CD4-positive, alpha-beta T cell treated with Interleukin-2 at 100 ng/mL for 4 hours (primary cell): ENCODE data around the gene ANXA3.

Experiments
- DNase-seq: peaks from one replicate; pipeline ENCODE4 v3.0.0-alpha.2; 2020; ENCODE audit warnings: low spot score

The ANXA3 gene

DNA sequence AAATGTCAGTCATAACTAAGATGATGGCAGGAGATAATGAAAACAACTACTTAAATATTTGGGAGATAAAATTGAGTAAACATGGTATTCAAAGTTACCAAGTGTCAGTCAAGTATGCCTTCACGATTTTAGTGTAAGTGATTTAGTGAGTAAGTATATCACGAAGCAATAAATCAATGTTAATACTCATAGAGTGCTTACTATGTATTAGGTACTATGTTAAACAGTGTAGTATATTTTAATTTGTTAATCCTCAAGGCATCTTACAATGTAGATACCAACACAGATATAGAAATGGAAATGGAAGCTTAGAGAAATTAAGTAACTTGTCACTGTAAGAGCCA, 59.6 kb downstream of the ANXA3 start:
- no peak for DNase-seq

- peak; percentile 13 for DNase-seq
Measured at GRCh38 chr4:78612398-78613178, 61.0 kb downstream of the ANXA3 start.

DNA sequence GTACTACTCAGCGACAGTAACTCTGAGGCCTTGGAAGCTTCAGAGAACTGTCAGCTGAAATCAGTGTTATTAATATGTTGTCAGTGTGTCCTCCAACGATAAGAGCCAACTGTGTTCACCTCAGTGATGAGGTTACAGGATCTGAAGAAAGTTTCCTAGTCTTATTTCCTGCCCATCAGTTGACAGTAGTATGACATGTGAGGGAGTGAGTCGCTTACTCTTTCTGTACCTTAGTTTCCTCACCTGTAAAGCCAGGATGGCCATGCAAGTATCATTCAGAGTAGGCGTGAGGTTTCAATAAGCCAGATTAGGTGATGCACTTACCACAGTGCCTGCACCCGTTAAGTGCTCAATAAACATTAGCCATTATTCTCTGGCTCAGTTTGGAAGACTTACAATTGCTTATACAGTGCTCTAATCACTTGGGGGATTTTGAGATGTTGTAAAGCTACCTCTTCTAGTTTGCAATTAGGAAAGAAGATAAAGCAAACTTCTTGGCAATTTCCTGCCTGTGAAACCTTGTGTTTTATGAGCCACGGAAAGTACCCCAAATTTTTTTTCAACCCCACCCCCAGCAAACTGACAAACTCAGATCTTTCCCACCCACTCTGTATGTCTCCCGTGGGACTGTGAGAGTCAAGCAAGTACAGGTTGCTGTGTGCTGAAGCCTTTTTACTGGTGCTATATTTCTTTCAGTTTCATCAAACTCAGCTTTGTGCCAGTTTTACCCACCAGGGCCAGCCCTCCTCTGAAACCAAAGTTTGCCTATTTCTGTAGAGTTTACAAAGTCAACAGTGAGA, 62.2 kb downstream of the ANXA3 start:
- DNase-seq, result no peak

DNA sequence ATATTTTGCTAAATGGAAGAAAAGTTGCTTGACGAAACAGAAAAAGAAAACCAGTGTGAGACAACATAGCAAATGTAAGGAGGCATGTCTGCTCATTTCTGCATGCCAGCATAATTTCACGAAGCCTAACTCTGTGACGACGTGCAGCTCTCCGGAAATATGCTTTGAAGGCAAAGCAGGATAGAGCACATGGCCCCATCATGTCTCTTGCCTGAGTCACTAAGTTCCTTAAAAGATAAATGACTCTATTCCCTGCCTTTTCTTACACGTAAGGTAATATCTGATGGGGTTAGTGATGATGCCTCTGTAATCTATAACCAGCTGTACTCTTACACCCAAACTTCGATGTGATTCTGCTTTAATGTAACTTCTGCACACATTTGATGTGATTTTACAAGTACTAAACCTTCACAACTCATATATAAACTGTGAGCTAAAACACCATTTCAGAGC, 64.5 kb downstream of the ANXA3 start:
- DNase-seq, result no peak

GRCh38 chr4:78618436-78618835, 66.9 kb downstream of the ANXA3 start:
- DNase-seq, result no peak

- no peak for DNase-seq
Measured at GRCh38 chr4:78621395-78621794, 69.8 kb downstream of the ANXA3 start.

GRCh38 chr4:78622253-78622979, 70.8 kb downstream of the ANXA3 start:
- no peak for DNase-seq

DNA sequence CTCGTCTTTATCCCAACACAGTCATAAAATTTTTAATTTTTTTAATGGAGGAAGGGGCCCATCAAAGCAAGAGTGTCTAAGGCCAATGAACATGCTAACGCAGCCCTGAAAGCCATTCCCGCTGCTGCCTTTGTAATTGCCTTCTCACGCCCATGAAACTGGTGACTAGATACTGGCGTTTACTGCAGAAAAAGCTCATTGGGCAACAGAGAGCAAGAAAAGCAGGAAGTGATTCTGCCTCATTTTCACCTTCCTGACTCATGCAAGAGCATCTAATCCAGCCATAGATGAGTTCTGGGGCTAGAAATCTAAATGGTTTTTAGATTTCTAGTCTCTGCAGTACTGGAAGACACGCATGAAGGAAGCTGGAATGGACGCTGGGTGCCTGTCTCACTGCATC, 72.5 kb downstream of the ANXA3 start:
- no peak for DNase-seq

DNA sequence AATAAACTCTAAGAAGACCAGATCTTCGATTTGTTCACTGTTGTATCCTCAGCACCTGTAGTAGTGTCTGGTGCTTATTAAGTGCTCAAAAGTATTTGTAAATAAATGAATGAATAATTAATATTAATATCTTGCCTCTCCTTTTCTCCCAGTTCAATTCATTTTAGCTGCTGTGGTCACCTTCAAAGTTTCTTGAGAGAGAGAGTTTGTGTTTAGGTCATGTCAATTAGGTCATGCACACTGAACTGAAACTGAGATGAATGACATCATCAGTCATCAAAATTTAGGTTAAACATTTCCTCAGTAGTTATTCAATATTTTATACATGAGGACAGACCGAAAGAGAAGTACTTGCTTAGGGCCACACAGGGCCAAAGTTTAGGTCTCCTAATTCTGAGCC, 73.5 kb downstream of the ANXA3 start:
- DNase-seq, result no peak

GRCh38 chr4:78627046-78627965, 75.7 kb downstream of the ANXA3 start:
- DNase-seq, result no peak

DNA sequence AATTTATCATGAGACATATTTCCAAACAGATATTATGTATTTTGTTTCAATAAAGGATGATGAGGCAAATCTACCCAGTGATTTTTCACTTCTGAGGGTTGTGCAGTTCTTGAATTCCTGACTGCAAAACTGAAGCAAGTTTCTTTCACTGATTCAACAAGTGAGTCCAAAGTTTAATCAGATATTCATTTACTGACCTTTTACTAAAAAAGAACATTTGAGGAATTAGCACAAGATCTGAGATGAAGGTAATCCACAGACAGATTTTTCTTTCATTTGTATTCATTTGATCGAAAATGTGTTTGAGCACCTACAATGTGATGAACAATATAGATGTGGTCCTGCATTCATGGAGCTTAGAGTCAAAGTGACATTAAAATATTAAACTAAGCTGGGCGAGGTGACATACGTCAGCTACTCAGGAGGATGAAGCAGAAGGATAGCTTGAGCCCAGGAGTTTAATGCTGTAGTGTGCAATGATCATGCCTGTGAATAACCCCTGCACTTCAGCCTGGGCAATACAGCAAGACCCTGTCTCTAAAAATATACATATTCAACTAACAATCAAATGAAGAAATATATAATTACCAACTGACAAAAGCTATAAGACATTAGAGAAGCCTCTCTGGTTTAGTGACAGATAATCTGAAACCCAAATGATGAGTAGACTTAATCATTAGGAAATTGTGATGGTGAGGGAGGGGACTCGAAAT, 76.6 kb downstream of the ANXA3 start:
- no peak for DNase-seq

- DNase-seq, result no peak
Measured at GRCh38 chr4:78629991-78630541, 78.5 kb downstream of the ANXA3 start.

- DNase-seq, result no peak
Measured at GRCh38 chr4:78630615-78631014, 79.0 kb downstream of the ANXA3 start.

GRCh38 chr4:78634011-78634664, 82.6 kb downstream of the ANXA3 start:
- no peak for DNase-seq

- no peak for DNase-seq
Measured at GRCh38 chr4:78638337-78639172, 87.0 kb downstream of the ANXA3 start.

GRCh38 chr4:78640714-78641113, 89.1 kb downstream of the ANXA3 start:
- no peak for DNase-seq

- DNase-seq, result no peak
Measured at GRCh38 chr4:78642934-78643333, 91.4 kb downstream of the ANXA3 start.

DNA sequence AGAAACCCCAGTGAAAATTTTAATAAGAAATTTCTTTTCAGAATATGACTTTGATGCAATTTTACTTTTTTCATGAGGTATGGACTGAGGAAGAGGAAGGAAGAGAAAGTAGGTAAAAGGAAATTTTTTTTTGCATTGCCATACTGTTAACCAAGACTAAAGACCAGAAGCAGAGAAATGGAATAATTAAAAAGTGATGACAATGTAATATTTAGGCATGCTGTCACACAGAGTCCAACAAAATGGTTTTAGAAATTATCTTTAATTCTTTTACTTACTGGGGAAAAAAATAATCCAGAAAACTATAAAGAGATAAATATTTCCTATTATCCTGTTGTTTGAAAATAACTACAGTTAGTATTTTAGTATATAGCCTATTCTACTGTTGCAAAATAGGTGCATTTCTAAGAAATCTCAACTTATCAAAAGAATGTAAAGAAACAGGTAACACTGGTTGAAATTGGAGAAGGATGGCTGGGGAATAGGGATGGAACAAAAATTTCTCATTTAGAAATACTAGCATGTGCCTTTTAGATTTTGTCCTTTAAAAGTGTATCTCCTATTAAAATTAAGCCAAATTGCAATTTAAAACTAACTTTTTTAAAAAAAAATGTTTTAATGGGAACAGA, 92.6 kb downstream of the ANXA3 start:
- DNase-seq, result no peak
